GM23338 (cell line): ENCODE measurements around the gene MAPRE3. TPM values are rescaled to one million over a fixed set of nuclear protein-coding genes. Genes with fewer than 3 reads are reported as not detected.

Source experiments
- ATAC-seq: fragments of 200-7000 bp; cut with Tn5 transposase; 3 replicates; pipeline ENCODE4 v1.9.1; 2020
- DNase-seq: peaks from one replicate; pipeline ENCODE4 v3.0.0-alpha.2; 2015; ENCODE audit warnings: low spot score
- H2AFZ ChIP-seq: fragments of 200-600 bp; sonication (generic); 2 replicates; pipeline ENCODE4 v1.8.0; 2016; ENCODE audit warnings: antibody characterized with exemption, mild to moderate bottlenecking, moderate library complexity
- H3F3A ChIP-seq: fragments of 200-600 bp; sonication (generic); replicated peaks from 2 replicates; pipeline ENCODE4 v1.8.0; 2017; ENCODE audit warnings: antibody characterized with exemption, mixed run types, low read depth
- H3K27ac ChIP-seq: fragments of 200-600 bp; sonication (generic); 2 replicates; pipeline ENCODE4 v1.6.1; 2016; ENCODE audit warnings: low read depth
- H3K27me3 ChIP-seq: fragments of 200-600 bp; sonication (generic); 2 replicates; pipeline ENCODE4 v1.8.0; 2016; ENCODE audit warnings: mild to moderate bottlenecking, mixed run types, moderate library complexity; ENCODE audit not compliant: insufficient read depth
- H3K36me3 ChIP-seq: fragments of 200-600 bp; sonication (generic); 2 replicates; pipeline ENCODE4 v1.8.0; 2016; ENCODE audit warnings: mild to moderate bottlenecking; ENCODE audit not compliant: insufficient read depth
- H3K4me1 ChIP-seq: fragments of 200-600 bp; sonication (generic); 2 replicates; pipeline ENCODE4 v1.8.0; 2016; ENCODE audit warnings: mild to moderate bottlenecking, moderate library complexity; ENCODE audit not compliant: insufficient read depth
- H3K4me2 ChIP-seq: fragments of 200-600 bp; sonication (generic); 2 replicates; pipeline ENCODE4 v1.7.1; 2017; ENCODE audit warnings: mixed run types
- H3K4me3 ChIP-seq: fragments of 200-600 bp; sonication (generic); 2 replicates; pipeline ENCODE4 v1.6.1; 2016; ENCODE audit warnings: mixed run types
- H3K79me2 ChIP-seq: fragments of 200-600 bp; sonication (generic); replicated peaks from 2 replicates; pipeline ENCODE4 v1.8.0; 2017; ENCODE audit warnings: mild to moderate bottlenecking; ENCODE audit not compliant: insufficient read depth
- H3K9me2 ChIP-seq: fragments of 200-600 bp; sonication (generic); 2 replicates; pipeline ENCODE4 v1.8.0; 2017; ENCODE audit not compliant: insufficient read depth
- H4K20me1 ChIP-seq: fragments of 200-600 bp; sonication (generic); replicated peaks from 2 replicates; pipeline ENCODE4 v1.8.0; 2017; ENCODE audit warnings: mild to moderate bottlenecking; ENCODE audit not compliant: insufficient read depth
- H3K27ac Mint-ChIP-seq: 2 replicates; pipeline ENCODE4 v1.8.0; 2020; ENCODE audit warnings: inconsistent platforms, mild to moderate bottlenecking, moderate library complexity, mixed read lengths
- H3K27me3 Mint-ChIP-seq: 3 replicates; pipeline ENCODE4 v1.8.0; 2022; ENCODE audit warnings: low read depth, mild to moderate bottlenecking, moderate library complexity, mixed read lengths, inconsistent platforms; ENCODE audit not compliant: insufficient read depth, poor library complexity
- H3K36me3 Mint-ChIP-seq: 3 replicates; pipeline ENCODE4 v1.8.0; 2021; ENCODE audit warnings: low read depth, mild to moderate bottlenecking, inconsistent platforms, moderate library complexity, mixed read lengths
- H3K4me1 Mint-ChIP-seq: 3 replicates; pipeline ENCODE4 v1.8.0; 2020; ENCODE audit warnings: mild to moderate bottlenecking, inconsistent platforms, mixed read lengths
- H3K4me3 Mint-ChIP-seq: 3 replicates; pipeline ENCODE4 v1.8.0; 2021; ENCODE audit warnings: moderate library complexity, mild to moderate bottlenecking, inconsistent platforms, mixed read lengths
- H3K9me3 Mint-ChIP-seq: 3 replicates; pipeline ENCODE4 v1.8.0; 2020; ENCODE audit warnings: moderate library complexity, mild to moderate bottlenecking, inconsistent platforms, mixed read lengths
- CREB1 ChIP-seq: fragments of 250-450 bp; sonication (Bioruptor Pico); IDR thresholded peaks from 2 replicates; pipeline ENCODE4 v1.5.0; 2020; ENCODE audit warnings: low read depth, mild to moderate bottlenecking, moderate library complexity
- CTCF ChIP-seq, 2 experiments: fragments of 200-600 bp in 1 of 2; sonication (generic) in 1 of 2; conservative IDR thresholded peaks; 2 replicates each; pipeline versions ENCODE4 v1.5.1 to v1.6.1; 2016 to 2017; ENCODE audit warnings: antibody characterized with exemption in 2 of 2, low read depth in 2 of 2, mild to moderate bottlenecking in 2 of 2, moderate library complexity in 1 of 2
- EZH2phosphoT487 ChIP-seq: fragments of 200-600 bp; sonication (generic); IDR thresholded peaks from one replicate; pipeline ENCODE4 v1.8.1; 2018; ENCODE audit warnings: antibody characterized with exemption; ENCODE audit not compliant: unreplicated experiment
- JUNB ChIP-seq: IDR thresholded peaks from one replicate; pipeline ENCODE4 v1.6.1; 2016; ENCODE audit warnings: antibody characterized with exemption; ENCODE audit not compliant: unreplicated experiment
- POLR2AphosphoS5 ChIP-seq: IDR thresholded peaks from 2 replicates; pipeline ENCODE4 v1.6.1; 2016; ENCODE audit warnings: antibody characterized with exemption, low read depth
- REST ChIP-seq: IDR thresholded peaks from one replicate; pipeline ENCODE4 v1.6.1; 2018; ENCODE audit warnings: antibody characterized with exemption; ENCODE audit not compliant: unreplicated experiment
- STAT1 ChIP-seq: IDR thresholded peaks from one replicate; pipeline ENCODE4 v1.6.1; 2016; ENCODE audit warnings: antibody characterized with exemption; ENCODE audit not compliant: unreplicated experiment
- polyA plus RNA-seq: library from polyadenylated mRNA; unstranded; fragments of >200 nt; fragmentation: Nextera tagmentation; extraction: Ambion mirVana; gene quantifications from 2 replicates; pipeline ENCODE4 v1.2.1, GENCODE V29; 2016
- total RNA-seq: library from RNA; depleted of rRNA; stranded (reverse); fragments of >200 nt; shearing (Covaris generic); gene quantifications from 2 replicates; pipeline ENCODE4 v1.2.3, GENCODE V29; 2014
- TF ChIP-seq, protein P1 (sequence below): IDR thresholded peaks from 2 replicates; pipeline ENCODE4 v1.6.1; 2016; ENCODE audit warnings: antibody characterized with exemption

MAPRE3 gene
- total and polyA plus RNA-seq, 2 experiments from 2014 or later, result 3.3 to 4.5 TPM

DNA sequence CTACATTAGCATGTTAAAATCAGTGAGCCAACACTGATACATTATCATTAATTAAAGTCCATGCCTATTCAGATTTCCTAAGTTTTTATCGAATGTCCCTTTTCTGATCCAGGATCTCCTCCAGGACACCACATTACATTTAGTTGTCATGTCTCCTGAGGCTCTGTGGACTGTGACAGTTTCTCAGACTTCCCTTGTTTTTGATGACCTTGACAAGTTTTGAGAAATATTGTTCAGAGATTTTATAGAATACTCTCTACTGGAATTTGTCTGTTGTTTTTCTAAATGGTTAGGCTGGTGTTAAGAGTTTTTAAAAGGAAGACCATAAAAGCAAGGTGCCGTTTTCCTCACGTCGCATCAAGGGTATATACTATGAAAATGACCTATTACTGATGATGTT is 16.3 kb upstream of the MAPRE3 start:
- Mint-ChIP-seq H3K4me1 (peaks cover 3% of the 10 kb centered on the region; the same call in 2 of the 3 replicates), H3K36me3 (no peaks in the 10 kb centered on the region; the same call in 2 of the 3 replicates)

GRCh38 chr2:26957041-26957440 is 13.4 kb upstream of the MAPRE3 start:
- DNase-seq, result no peak
- Histone ChIP-seq H3K36me3 (no peaks in the 10 kb centered on the region), H3K4me3 (no peak overlapping the region), H3K79me2 (no peaks in the 10 kb centered on the region), H4K20me1 (no peaks in the 10 kb centered on the region), H3K4me2 (no peak overlapping the region), H3K9me2 (no peaks in the 10 kb centered on the region), H3F3A (no peaks in the 10 kb centered on the region), H3K4me1 (no peaks in the 10 kb centered on the region), H2AFZ (no peak overlapping the region), H3K27ac (no peak overlapping the region), H3K27me3 (no peaks in the 10 kb centered on the region)
- H3K4me3 Mint-ChIP-seq, result no peak overlapping the region
- H3K36me3 Mint-ChIP-seq, result no peaks in the 10 kb centered on the region
- H3K4me1 Mint-ChIP-seq, result peaks cover 3% of the 10 kb centered on the region; the same call in 2 of the 3 replicates
- H3K27me3 Mint-ChIP-seq, result peaks cover 10% of the 10 kb centered on the region
- no peaks in the 10 kb centered on the region for H3K9me3 Mint-ChIP-seq
- TF ChIP-seq EZH2phosphoT487, result no peak
- no peak for TF ChIP-seq CTCF (conservative IDR thresholded peaks at IDR 0.05; ENCODE audit: low read depth in 2 of 2)
- TF ChIP-seq POLR2AphosphoS5, result no peak
- no peak for TF ChIP-seq JUNB
- TF ChIP-seq STAT1, result no peak
- TF ChIP-seq CREB1 (CRISPR knock-in tag), result no peak
- no peak for TF ChIP-seq REST
- ATAC-seq, result no peak
- H3K27ac Mint-ChIP-seq, result no peak overlapping the region

More for the DNA sequence above, 16.3 kb upstream of the MAPRE3 start:
- Mint-ChIP-seq H3K9me3 (no peaks in the 10 kb centered on the region), H3K4me3 (no peak overlapping the region), H3K27me3 (peaks cover 9% of the 10 kb centered on the region), H3K27ac (no peak overlapping the region)
- no peak overlapping the region for H3K27ac ChIP-seq
- H3K4me3 ChIP-seq, result no peak overlapping the region
- H3K4me1 ChIP-seq, result no peaks in the 10 kb centered on the region
- DNase-seq (no peak), ATAC-seq (no peak)
- no peaks in the 10 kb centered on the region for H3F3A ChIP-seq
- no peak overlapping the region for H3K4me2 ChIP-seq
- H3K27me3 ChIP-seq, result no peaks in the 10 kb centered on the region
- no peaks in the 10 kb centered on the region for H3K79me2 ChIP-seq
- no peaks in the 10 kb centered on the region for H3K36me3 ChIP-seq
- H4K20me1 ChIP-seq, result no peaks in the 10 kb centered on the region
- TF ChIP-seq, protein P1, sequence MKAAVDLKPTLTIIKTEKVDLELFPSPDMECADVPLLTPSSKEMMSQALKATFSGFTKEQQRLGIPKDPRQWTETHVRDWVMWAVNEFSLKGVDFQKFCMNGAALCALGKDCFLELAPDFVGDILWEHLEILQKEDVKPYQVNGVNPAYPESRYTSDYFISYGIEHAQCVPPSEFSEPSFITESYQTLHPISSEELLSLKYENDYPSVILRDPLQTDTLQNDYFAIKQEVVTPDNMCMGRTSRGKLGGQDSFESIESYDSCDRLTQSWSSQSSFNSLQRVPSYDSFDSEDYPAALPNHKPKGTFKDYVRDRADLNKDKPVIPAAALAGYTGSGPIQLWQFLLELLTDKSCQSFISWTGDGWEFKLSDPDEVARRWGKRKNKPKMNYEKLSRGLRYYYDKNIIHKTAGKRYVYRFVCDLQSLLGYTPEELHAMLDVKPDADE, result no peak
- TF ChIP-seq EZH2phosphoT487, result no peak
- TF ChIP-seq REST, result no peak
- no peak for TF ChIP-seq STAT1
- TF ChIP-seq CREB1 (CRISPR knock-in tag), result no peak
- no peak for TF ChIP-seq JUNB
- H2AFZ ChIP-seq, result no peak overlapping the region
- H3K9me2 ChIP-seq, result no peaks in the 10 kb centered on the region
